ENCODE measurements around the gene FAM237A. TPM values are rescaled to one million over a fixed set of nuclear protein-coding genes. Genes with fewer than 3 reads are reported as not detected.

The FAM237A gene
- total and polyA plus RNA-seq, 12 donors = 0.31 to 3.0 (median 2.0) TPM; not detected in 5

GRCh38 chr2:206615417-206616089, 26.7 kb upstream of the FAM237A start:
- H3K9me3 ChIP-seq = no peaks in the 10 kb centered on the region
- peaks cover 0 to 10% (median 0%) of the 10 kb centered on the region in 9 donors for H3K36me3 ChIP-seq
- peaks cover 0 to 12% (median 0%) of the 10 kb centered on the region in 9 donors for H3K4me1 ChIP-seq
- no peak overlapping the region for H3K4me3 ChIP-seq
- intact Hi-C loops (cut with DNase I) = no loop called here
- 68 to 72% methylated on average over 7 of the region's 7 CpGs for WGBS, 2 donors
- DNase-seq (no peak), ATAC-seq (peak in 6 of 8 donors; percentile 54 to 66 (median 61))
- peak overlapping the region in 6 of 10 donors; percentile 23 to 75 (median 52) for H3K27ac ChIP-seq
- no peaks in the 10 kb centered on the region for H3K27me3 ChIP-seq
- TF ChIP-seq, protein P1, sequence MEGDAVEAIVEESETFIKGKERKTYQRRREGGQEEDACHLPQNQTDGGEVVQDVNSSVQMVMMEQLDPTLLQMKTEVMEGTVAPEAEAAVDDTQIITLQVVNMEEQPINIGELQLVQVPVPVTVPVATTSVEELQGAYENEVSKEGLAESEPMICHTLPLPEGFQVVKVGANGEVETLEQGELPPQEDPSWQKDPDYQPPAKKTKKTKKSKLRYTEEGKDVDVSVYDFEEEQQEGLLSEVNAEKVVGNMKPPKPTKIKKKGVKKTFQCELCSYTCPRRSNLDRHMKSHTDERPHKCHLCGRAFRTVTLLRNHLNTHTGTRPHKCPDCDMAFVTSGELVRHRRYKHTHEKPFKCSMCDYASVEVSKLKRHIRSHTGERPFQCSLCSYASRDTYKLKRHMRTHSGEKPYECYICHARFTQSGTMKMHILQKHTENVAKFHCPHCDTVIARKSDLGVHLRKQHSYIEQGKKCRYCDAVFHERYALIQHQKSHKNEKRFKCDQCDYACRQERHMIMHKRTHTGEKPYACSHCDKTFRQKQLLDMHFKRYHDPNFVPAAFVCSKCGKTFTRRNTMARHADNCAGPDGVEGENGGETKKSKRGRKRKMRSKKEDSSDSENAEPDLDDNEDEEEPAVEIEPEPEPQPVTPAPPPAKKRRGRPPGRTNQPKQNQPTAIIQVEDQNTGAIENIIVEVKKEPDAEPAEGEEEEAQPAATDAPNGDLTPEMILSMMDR (IDR thresholded peaks at IDR 0.05) = no peak

- H3K36me3 ChIP-seq = peaks cover 0 to 10% (median 0%) of the 10 kb centered on the region in 9 donors
- DNase-seq = no peak
- H3K4me3 ChIP-seq = no peak overlapping the region
- ATAC-seq = no peak
- H3K27ac ChIP-seq = peak overlapping the region in 5 of 10 donors; percentile 38 to 75 (median 60)
- no peaks in the 10 kb centered on the region for H3K9me3 ChIP-seq
- H3K27me3 ChIP-seq = no peaks in the 10 kb centered on the region
- H3K4me1 ChIP-seq = peaks cover 0 to 12% (median 0%) of the 10 kb centered on the region in 9 donors
- TF ChIP-seq, protein P1 (IDR thresholded peaks at IDR 0.05) = no peak
- 77 to 89% methylated on average over 2 of the region's 2 CpGs for WGBS, 2 donors
- intact Hi-C loops (cut with DNase I) = no loop called here
Observed at GRCh38 chr2:206616151-206616550, 26.1 kb upstream of the FAM237A start.

GRCh38 chr2:206619011-206619410, 23.3 kb upstream of the FAM237A start:
- ATAC-seq (no peak), DNase-seq (no peak)
- Histone ChIP-seq H3K4me3 (no peak overlapping the region), H3K36me3 (no peaks in the 10 kb centered on the region), H3K9me3 (no peaks in the 10 kb centered on the region), H3K27me3 (no peaks in the 10 kb centered on the region), H3K4me1 (peaks cover 0 to 12% (median 0%) of the 10 kb centered on the region in 9 donors), H3K27ac (no peak overlapping the region)
- intact Hi-C loops (cut with DNase I) = no loop called here
- 69 to 75% methylated on average over 3 of the region's 3 CpGs for WGBS, 2 donors
- TF ChIP-seq, protein P1 (IDR thresholded peaks at IDR 0.05) = no peak

DNA sequence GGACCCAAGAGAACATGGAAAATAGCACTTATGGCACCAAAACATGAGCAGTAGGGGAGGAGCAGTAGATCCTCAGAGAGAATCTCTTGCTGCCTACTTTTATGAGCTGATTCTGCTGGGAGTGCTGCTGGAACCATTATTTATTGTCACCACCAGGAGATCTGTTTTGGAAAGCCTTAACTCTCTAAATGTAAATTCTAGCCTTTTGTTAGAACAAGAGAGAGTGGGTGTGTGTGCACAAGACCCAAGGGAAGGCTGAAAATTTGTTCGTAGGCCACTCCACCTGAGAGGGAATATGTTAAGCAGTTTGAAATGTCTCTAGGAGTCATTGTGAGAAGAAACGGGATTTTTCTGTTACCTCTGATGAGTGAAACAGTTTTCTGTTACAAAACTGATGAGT, 16.2 kb upstream of the FAM237A start:
- Histone ChIP-seq H3K36me3 (no peaks in the 10 kb centered on the region), H3K4me1 (no peaks in the 10 kb centered on the region), H3K27me3 (peaks cover 0 to 18% (median 5%) of the 10 kb centered on the region in 7 donors), H3K9me3 (no peaks in the 10 kb centered on the region), H3K27ac (no peak overlapping the region), H3K4me3 (no peak overlapping the region)
- intact Hi-C loops (cut with DNase I) = no loop called here
- TF ChIP-seq, protein P1 (IDR thresholded peaks at IDR 0.05) = no peak
- no peak for ATAC-seq
- WGBS, 2 donors = 58 to 70% methylated on average over 2 of the region's 2 CpGs
- no peak for DNase-seq

Measured in heart right ventricle (tissue), 16 donors.